Liver (tissue), 3 donors: ENCODE results near the gene RPS6KA5.
"Not testable (repeated sequence)": the region's sequence is repeated elsewhere in the genome, so short reads cannot be mapped to it uniquely, and the experiment has no call there.

Experiments used
- CTCF ChIP-seq: fragments of 150-350 bp; IDR thresholded peaks from 2 replicates; pipeline ENCODE4 v1.5.1; 2017; ENCODE audit warnings: improper control_type of control experiment, low read depth, low read length; ENCODE audit not compliant: missing input control
- FOXA1 ChIP-seq: IDR thresholded peaks from 2 replicates; pipeline ENCODE4 v1.6.1; 2016; ENCODE audit warnings: antibody characterized with exemption
- GABPA ChIP-seq, 2 donors: IDR thresholded peaks in 1 of 2; conservative IDR thresholded peaks in 1 of 2; 2 replicates each; pipeline ENCODE4 v1.6.1; 2016; ENCODE audit warnings: antibody characterized with exemption in 2 of 2, mild to moderate bottlenecking in 1 of 2, moderate library complexity in 1 of 2
- MAX ChIP-seq: IDR thresholded peaks from 2 replicates; pipeline ENCODE4 v1.6.1; 2016; ENCODE audit warnings: antibody characterized with exemption
- RAD21 ChIP-seq, 2 donors: IDR thresholded peaks; 2 replicates each; pipeline ENCODE4 v1.6.1; 2016; ENCODE audit warnings: antibody characterized with exemption in 2 of 2, mild to moderate bottlenecking in 2 of 2
- donor health status: healthy.
- donor health status: healthy.

- not testable (repeated sequence) for TF ChIP-seq GABPA (IDR thresholded peaks at IDR 0.05 in 1 of 2, conservative IDR thresholded peaks at IDR 0.05 in 1 of 2); FOXA1; RAD21 (IDR thresholded peaks at IDR 0.05); CTCF; MAX
Observed at GRCh38 chr14:90939252-90939795, 121.1 kb downstream of the RPS6KA5 start.
